ENCODE measurements around the gene SEPTIN5. TPM values are rescaled to one million over a fixed set of nuclear protein-coding genes. Genes with fewer than 3 reads are reported as not detected.

SEPTIN5 gene
- total RNA-seq, 1 donor from 2014 or later = 7.3 TPM

DNA sequence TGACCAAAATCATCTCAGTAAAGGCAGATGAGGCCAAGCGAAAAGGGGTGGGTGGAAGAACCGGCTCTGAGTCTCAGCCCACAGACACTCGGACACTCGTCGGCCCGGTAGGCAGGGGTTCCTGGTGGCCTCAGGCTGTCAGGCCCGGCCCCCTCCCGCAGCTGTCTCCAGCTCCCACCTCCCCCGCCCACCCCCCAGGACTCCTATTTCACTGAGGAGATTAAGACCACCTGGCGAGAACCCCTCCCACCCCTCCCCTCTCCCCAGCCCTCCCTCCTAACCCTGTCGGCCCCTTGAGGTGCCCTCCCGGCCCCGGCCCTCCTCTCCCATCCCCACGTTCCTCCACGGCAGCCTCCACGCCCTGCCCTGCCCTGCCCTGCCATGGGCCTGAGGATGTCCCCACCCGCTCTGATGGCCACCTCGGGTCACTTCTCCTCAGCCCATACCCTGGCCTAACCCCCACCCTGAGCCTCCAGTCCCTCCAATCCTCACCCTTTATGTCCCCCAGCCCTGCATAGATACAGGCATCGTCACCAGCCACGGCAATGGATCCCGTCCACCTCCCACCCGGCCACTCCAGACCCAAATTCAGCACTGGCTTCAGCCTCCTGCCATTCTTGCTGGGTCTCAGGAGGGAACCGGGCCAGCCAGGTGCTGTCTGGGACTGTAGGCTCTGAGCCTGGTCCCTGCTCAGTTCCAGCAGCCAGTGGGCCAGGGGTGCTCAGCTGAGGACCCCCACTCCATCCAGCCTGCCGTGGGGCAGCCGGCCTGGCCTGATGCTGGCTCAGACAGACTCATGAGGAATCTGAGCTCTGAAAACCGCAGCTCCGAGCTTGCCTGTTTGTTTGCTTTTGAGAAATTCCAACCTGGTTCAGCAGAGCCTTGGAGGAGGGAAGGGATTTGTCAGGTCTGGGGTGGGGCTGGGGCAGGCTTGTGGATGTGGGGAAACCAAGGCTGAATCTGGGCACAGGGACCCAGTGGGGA, 36.5 kb downstream of the SEPTIN5 start:
- H3K4me1 ChIP-seq (ENCODE audit: insufficient read depth, low read length) = peaks cover 8% of the 10 kb centered on the region
- no peaks in the 10 kb centered on the region for H3K79me2 ChIP-seq (ENCODE audit: insufficient read depth, low read length)
- no peaks in the 10 kb centered on the region for H3K36me3 Mint-ChIP-seq (ENCODE audit: low read depth, unreplicated experiment)
- H3K9me3 ChIP-seq (ENCODE audit: insufficient read depth, low read depth, low read length) = no peaks in the 10 kb centered on the region
- H3K27me3 ChIP-seq (ENCODE audit: insufficient read depth, low read length) = peaks cover 45% of the 10 kb centered on the region
- peaks cover 2% of the 10 kb centered on the region for H3K9me3 Mint-ChIP-seq (ENCODE audit: unreplicated experiment)
- no peak overlapping the region for H3K27ac Mint-ChIP-seq (ENCODE audit: unreplicated experiment)
- no peak overlapping the region for H3K9ac ChIP-seq (ENCODE audit: low read length)
- H3K36me3 ChIP-seq (ENCODE audit: insufficient read depth, low read length) = no peaks in the 10 kb centered on the region
- DNase-seq (ENCODE audit: low read depth) (peak; percentile 59), FAIRE-seq (no peak)
- peaks cover 44% of the 10 kb centered on the region for H3K27me3 Mint-ChIP-seq (ENCODE audit: low read depth, unreplicated experiment)
- H3K4me1 Mint-ChIP-seq (ENCODE audit: low read depth, unreplicated experiment) = no peaks in the 10 kb centered on the region
- no peak overlapping the region for H3K4me3 ChIP-seq (ENCODE audit: insufficient read depth, low read depth, low read length)
- TF ChIP-seq EZH2 (IDR thresholded peaks at IDR 0.05; ENCODE audit: insufficient read depth, low read length) = no peak
- TF ChIP-seq, protein P1, sequence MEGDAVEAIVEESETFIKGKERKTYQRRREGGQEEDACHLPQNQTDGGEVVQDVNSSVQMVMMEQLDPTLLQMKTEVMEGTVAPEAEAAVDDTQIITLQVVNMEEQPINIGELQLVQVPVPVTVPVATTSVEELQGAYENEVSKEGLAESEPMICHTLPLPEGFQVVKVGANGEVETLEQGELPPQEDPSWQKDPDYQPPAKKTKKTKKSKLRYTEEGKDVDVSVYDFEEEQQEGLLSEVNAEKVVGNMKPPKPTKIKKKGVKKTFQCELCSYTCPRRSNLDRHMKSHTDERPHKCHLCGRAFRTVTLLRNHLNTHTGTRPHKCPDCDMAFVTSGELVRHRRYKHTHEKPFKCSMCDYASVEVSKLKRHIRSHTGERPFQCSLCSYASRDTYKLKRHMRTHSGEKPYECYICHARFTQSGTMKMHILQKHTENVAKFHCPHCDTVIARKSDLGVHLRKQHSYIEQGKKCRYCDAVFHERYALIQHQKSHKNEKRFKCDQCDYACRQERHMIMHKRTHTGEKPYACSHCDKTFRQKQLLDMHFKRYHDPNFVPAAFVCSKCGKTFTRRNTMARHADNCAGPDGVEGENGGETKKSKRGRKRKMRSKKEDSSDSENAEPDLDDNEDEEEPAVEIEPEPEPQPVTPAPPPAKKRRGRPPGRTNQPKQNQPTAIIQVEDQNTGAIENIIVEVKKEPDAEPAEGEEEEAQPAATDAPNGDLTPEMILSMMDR (IDR thresholded peaks at IDR 0.05; ENCODE audit: insufficient read depth, low read depth, low read length) = no peak
- H3K4me2 ChIP-seq (ENCODE audit: low read length) = no peak overlapping the region
- H3K4me3 Mint-ChIP-seq (ENCODE audit: unreplicated experiment) = no peak overlapping the region
- no peak overlapping the region for H3K27ac ChIP-seq (ENCODE audit: low read depth, low read length)
- no peak overlapping the region for H2AFZ ChIP-seq (ENCODE audit: low read depth, low read length)
- no peaks in the 10 kb centered on the region for H4K20me1 ChIP-seq (ENCODE audit: insufficient read depth, low read length)

DNA sequence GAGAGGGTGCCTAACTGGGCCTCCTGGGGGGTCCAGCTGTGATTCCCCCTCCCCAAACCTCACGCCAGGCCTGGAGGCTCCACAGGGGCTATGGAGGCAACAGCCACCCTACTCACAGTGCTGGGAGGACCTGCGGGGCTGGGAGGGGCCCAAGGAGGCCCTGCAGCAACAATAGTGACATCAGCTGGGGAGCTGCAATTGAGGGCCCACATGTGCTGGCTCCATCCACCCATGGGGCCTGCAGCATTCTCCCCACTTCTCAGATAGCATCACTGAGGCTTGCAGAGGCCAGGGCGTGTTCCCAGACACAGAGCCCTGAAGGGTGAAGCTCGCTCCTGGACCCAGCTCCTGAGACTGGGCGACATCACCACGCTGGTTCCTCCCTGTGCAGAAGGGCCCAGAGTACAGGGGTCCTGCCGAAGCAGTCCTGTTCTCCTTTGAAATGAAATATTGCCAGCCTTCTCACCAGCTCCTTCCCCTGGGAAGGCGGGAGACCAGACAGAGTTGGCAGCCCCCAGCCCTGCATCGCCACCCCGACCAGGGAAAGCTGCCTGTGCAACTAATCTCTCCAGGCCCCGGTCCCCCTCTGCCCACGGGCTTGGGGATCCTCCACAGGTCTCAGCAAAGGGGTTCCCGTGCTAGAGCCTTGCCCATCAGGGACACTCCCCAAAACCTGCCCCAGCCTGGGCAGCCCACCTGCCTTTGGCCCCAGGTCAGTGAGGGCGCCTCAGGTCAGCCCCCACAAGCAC, 37.4 kb downstream of the SEPTIN5 start:
- H3K4me3 ChIP-seq (ENCODE audit: insufficient read depth, low read depth, low read length) = no peak overlapping the region
- peaks cover 8% of the 10 kb centered on the region for H3K4me1 ChIP-seq (ENCODE audit: insufficient read depth, low read length)
- peaks cover 53% of the 10 kb centered on the region for H3K27me3 ChIP-seq (ENCODE audit: insufficient read depth, low read length)
- FAIRE-seq (no peak), DNase-seq (ENCODE audit: low read depth) (no peak)
- no peak overlapping the region for H3K9ac ChIP-seq (ENCODE audit: low read length)
- TF ChIP-seq, protein P1 (IDR thresholded peaks at IDR 0.05; ENCODE audit: insufficient read depth, low read depth, low read length) = no peak
- no peak for TF ChIP-seq EZH2 (IDR thresholded peaks at IDR 0.05; ENCODE audit: insufficient read depth, low read length)
- Mint-ChIP-seq H3K27me3 (ENCODE audit: low read depth, unreplicated experiment) (peaks cover 51% of the 10 kb centered on the region), H3K27ac (ENCODE audit: unreplicated experiment) (no peak overlapping the region), H3K4me1 (ENCODE audit: low read depth, unreplicated experiment) (no peaks in the 10 kb centered on the region), H3K4me3 (ENCODE audit: unreplicated experiment) (no peak overlapping the region), H3K9me3 (ENCODE audit: unreplicated experiment) (peaks cover 2% of the 10 kb centered on the region), H3K36me3 (ENCODE audit: low read depth, unreplicated experiment) (no peaks in the 10 kb centered on the region)
- no peak overlapping the region for H3K27ac ChIP-seq (ENCODE audit: low read depth, low read length)
- no peaks in the 10 kb centered on the region for H3K9me3 ChIP-seq (ENCODE audit: insufficient read depth, low read depth, low read length)
- no peaks in the 10 kb centered on the region for H3K36me3 ChIP-seq (ENCODE audit: insufficient read depth, low read length)
- H4K20me1 ChIP-seq (ENCODE audit: insufficient read depth, low read length) = no peaks in the 10 kb centered on the region
- no peak overlapping the region for H2AFZ ChIP-seq (ENCODE audit: low read depth, low read length)
- no peaks in the 10 kb centered on the region for H3K79me2 ChIP-seq (ENCODE audit: insufficient read depth, low read length)
- H3K4me2 ChIP-seq (ENCODE audit: low read length) = no peak overlapping the region

All from astrocyte (in vitro differentiated cells and primary cell).